Measurements from ENCODE around the gene FMN1.

FMN1 gene

DNA sequence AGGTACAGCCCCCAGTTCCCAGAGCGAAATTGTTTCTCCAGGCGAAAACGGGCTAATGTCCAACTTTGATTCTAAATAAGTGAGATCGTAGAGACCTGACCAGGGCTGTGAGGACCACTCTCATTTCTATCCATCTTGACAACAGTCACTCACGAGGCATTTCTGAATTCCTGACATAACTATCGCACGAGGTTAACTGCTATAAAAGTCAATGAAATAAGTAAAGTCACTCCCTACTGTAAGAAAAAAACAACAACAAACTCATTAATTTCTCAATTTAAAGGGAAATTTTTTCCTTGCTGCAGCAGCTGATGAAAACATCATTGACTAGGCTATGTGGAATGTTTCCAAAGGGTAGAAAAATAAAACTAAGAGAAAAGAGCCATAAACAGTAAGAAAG is 407.6 kb downstream of the FMN1 start:
- H3K4me1 ChIP-seq, result no peaks in the 10 kb centered on the region
- TF ChIP-seq, protein P1, sequence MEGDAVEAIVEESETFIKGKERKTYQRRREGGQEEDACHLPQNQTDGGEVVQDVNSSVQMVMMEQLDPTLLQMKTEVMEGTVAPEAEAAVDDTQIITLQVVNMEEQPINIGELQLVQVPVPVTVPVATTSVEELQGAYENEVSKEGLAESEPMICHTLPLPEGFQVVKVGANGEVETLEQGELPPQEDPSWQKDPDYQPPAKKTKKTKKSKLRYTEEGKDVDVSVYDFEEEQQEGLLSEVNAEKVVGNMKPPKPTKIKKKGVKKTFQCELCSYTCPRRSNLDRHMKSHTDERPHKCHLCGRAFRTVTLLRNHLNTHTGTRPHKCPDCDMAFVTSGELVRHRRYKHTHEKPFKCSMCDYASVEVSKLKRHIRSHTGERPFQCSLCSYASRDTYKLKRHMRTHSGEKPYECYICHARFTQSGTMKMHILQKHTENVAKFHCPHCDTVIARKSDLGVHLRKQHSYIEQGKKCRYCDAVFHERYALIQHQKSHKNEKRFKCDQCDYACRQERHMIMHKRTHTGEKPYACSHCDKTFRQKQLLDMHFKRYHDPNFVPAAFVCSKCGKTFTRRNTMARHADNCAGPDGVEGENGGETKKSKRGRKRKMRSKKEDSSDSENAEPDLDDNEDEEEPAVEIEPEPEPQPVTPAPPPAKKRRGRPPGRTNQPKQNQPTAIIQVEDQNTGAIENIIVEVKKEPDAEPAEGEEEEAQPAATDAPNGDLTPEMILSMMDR (IDR thresholded peaks at IDR 0.05; ENCODE audit: low read depth, low read length), result no peak
- DNase-seq, result no peak
- H3K27me3 ChIP-seq, result no peaks in the 10 kb centered on the region
- H3K9me3 ChIP-seq, result no peaks in the 10 kb centered on the region
- no peaks in the 10 kb centered on the region for H3K36me3 ChIP-seq
- H3K4me3 ChIP-seq (ENCODE audit: low read depth, low read length), result no peak overlapping the region

DNA sequence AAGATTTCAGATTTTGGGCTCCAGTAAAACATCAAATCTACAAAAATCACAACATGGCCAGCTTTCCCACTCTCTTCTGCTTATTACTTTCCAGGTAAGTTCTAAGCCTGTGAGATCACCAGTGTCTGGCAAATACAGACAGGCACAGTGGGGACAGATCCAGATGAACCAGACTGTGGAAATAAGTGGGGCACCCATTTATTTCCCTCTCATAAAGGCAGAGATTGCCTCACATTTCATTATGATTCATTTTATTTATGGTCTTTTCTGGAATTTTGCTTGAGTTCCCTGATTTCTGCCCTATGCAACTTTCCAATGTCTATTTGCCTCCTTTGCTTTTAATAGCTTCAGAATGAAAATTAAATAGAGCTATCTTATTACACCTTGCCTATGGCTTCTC is 409.9 kb downstream of the FMN1 start:
- H3K27me3 ChIP-seq, result no peaks in the 10 kb centered on the region
- H3K4me1 ChIP-seq, result no peaks in the 10 kb centered on the region
- TF ChIP-seq, protein P1 (IDR thresholded peaks at IDR 0.05; ENCODE audit: low read depth, low read length), result no peak
- no peaks in the 10 kb centered on the region for H3K36me3 ChIP-seq
- no peaks in the 10 kb centered on the region for H3K9me3 ChIP-seq
- no peak for DNase-seq
- H3K4me3 ChIP-seq (ENCODE audit: low read depth, low read length), result no peak overlapping the region

DNA sequence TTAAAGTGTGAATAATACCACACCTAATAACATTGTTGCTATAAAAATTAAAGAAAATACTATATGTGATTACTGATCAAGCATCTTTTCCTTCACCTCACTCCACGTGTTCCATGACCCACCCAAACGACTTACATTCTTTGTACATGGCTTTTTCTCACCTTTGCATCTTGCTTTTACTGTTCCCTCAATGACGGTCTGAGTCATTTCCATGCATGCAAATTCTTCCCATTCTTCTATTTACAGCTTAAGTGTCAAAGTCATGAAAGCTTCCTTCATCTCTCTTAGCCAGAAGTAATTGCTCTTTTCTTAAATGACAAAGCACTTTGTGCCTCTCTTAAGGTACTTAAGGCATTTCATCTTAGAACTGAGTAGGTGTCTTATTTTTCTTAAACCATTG is 412.7 kb downstream of the FMN1 start:
- H3K27me3 ChIP-seq, result no peaks in the 10 kb centered on the region
- no peak for DNase-seq
- TF ChIP-seq, protein P1 (IDR thresholded peaks at IDR 0.05; ENCODE audit: low read depth, low read length), result no peak

DNA sequence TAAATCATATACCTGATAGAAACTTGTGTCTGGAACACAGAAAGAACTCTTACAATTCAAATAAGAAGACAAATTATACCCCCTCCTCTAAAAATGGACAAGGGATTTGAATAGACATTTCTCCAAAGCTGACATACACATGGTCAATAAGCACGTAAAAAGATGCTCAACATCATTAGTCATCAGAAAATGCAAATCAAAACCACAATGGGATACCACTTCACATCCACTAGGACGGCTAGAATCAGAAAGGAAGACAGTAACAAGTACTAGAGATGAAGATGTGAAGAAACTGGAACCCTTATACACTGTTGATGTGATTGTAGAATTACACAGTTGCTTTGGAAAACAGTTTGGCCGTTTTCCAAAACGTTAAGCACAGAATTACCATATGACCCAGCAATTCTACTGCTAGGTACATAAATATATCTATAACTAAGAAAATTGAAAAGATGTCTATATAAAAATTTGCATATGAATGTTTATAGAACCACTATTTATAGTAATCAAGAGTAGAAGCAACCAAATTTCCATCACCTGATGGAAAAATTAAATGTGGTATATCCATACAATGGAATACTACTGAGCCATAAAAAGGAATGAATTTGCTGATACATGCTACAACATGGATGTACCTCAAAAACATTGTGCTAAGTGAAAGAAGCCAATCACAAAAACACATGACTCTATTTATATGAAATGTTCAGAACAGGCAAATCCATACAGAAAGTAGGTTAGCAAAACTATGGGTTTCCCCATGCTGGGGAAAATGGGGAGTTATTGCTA is 415.9 kb downstream of the FMN1 start:
- DNase-seq, result no peak
- TF ChIP-seq, protein P1 (IDR thresholded peaks at IDR 0.05; ENCODE audit: low read depth, low read length), result no peak
- H3K4me1 ChIP-seq, result no peaks in the 10 kb centered on the region
- H3K36me3 ChIP-seq, result no peaks in the 10 kb centered on the region
- H3K4me3 ChIP-seq (ENCODE audit: low read depth, low read length), result no peak overlapping the region
- no peaks in the 10 kb centered on the region for H3K27me3 ChIP-seq
- H3K9me3 ChIP-seq, result no peaks in the 10 kb centered on the region

More for the DNA sequence above, 412.7 kb downstream of the FMN1 start:
- Histone ChIP-seq H3K9me3 (no peaks in the 10 kb centered on the region), H3K4me3 (ENCODE audit: low read depth, low read length) (no peak overlapping the region), H3K36me3 (no peaks in the 10 kb centered on the region), H3K4me1 (no peaks in the 10 kb centered on the region)

DNA sequence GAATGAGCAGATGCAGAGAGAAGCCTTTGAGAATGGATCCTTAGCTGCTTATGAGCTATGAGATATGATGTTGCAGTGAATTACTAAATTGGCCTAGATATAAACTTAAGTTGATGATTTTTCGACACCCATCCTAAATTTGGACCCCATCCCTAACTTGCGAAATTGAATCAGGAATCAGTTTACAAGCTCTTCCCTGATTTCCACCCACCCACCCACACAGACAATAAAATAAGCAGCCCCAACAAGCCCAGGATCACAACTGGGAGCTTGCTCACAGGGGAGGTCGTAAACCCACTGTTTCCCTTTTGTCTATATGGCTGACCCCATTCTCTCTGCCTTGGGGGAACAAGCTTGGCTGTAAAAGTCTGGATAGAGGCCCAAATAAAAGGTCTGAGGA is 419.4 kb downstream of the FMN1 start:
- Histone ChIP-seq H3K9me3 (no peaks in the 10 kb centered on the region), H3K36me3 (no peaks in the 10 kb centered on the region), H3K4me1 (no peaks in the 10 kb centered on the region), H3K4me3 (ENCODE audit: low read depth, low read length) (no peak overlapping the region), H3K27me3 (no peaks in the 10 kb centered on the region)
- DNase-seq, result no peak
- TF ChIP-seq, protein P1 (IDR thresholded peaks at IDR 0.05; ENCODE audit: low read depth, low read length), result no peak

DNA sequence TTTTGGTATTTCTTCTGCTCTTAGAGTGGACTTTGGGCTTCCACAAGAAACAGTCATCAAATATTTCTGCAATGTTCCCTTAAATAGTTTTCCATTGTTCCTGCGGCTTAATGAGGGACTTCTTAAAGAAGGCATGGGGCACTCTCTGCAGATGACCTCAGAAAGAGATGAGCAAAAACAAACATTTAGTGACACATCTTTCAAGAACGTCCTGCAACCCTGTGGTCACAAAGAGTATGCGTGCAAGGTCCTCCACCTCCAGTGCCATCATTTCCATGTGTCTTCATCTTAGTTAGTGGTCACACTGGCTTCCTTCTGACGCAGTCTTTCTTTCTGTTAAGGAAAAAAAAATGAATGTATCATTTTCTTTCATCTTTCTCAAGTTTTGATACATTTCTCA is 420.5 kb downstream of the FMN1 start:
- Histone ChIP-seq H3K4me1 (no peaks in the 10 kb centered on the region), H3K9me3 (no peaks in the 10 kb centered on the region), H3K4me3 (ENCODE audit: low read depth, low read length) (no peak overlapping the region), H3K36me3 (no peaks in the 10 kb centered on the region), H3K27me3 (no peaks in the 10 kb centered on the region)
- TF ChIP-seq, protein P1 (IDR thresholded peaks at IDR 0.05; ENCODE audit: low read depth, low read length), result no peak
- no peak for DNase-seq
